Measurements from ENCODE around the gene SGMS1.

SGMS1 gene

DNA sequence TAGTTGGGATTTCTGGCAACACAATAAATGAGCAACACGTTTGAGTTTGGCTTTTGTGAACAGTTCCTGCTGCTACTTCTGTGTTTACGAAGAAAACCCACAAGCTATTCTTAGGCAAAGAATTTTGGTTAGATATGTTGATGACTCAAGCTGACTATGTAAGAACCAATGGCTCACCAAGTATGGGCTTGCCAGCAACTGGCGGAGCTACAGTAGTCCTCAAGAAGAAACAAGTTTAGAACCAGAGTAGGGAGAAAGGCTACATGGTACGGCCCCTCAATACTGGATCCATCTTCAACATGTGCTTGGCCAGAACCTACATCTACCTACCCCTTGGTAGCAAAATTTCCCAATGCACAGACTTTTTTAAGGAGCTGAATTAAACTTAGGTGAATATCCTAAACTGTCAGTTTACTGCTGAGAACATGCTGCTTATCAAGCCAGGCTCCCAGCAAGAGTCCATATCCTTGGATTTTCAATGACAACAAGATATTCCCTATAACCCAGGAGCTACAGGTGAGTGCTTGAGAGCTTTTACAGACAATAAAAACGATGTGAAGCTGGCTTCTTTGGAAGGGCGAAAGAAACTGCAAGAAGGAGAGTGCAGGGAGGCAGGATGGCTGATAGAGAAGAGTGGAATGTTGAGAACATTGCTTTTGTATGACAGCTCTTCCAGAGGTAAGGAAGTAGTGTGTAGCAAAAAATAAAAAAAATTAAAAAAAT lies 298.1 kb downstream of the SGMS1 start:
- Histone ChIP-seq H3K79me2 (ENCODE audit: insufficient read depth, low read depth) (no peaks in the 10 kb centered on the region), H3K4me1 (ENCODE audit: low read depth, poor library complexity, severe bottlenecking) (peaks cover 36% of the 10 kb centered on the region), H2AFZ (ENCODE audit: low read depth) (no peak overlapping the region), H3K27me3 (ENCODE audit: insufficient read depth, low read depth) (no peaks in the 10 kb centered on the region), H3K27ac (no peak overlapping the region), H3K4me2 (peak overlapping the region; percentile 37; the same call in 1 of the 2 replicates), H4K20me1 (ENCODE audit: insufficient read depth) (no peaks in the 10 kb centered on the region), H3K4me3 (IDR thresholded peaks at IDR 0.05; ENCODE audit: insufficient read depth, low read depth, low read length) (no peak overlapping the region), H3K9ac (no peak overlapping the region), H3K36me3 (ENCODE audit: insufficient read depth) (no peaks in the 10 kb centered on the region)
- TF ChIP-seq CTCF (conservative IDR thresholded peaks at IDR 0.05; ENCODE audit: low read depth, low read length): no peak

DNA sequence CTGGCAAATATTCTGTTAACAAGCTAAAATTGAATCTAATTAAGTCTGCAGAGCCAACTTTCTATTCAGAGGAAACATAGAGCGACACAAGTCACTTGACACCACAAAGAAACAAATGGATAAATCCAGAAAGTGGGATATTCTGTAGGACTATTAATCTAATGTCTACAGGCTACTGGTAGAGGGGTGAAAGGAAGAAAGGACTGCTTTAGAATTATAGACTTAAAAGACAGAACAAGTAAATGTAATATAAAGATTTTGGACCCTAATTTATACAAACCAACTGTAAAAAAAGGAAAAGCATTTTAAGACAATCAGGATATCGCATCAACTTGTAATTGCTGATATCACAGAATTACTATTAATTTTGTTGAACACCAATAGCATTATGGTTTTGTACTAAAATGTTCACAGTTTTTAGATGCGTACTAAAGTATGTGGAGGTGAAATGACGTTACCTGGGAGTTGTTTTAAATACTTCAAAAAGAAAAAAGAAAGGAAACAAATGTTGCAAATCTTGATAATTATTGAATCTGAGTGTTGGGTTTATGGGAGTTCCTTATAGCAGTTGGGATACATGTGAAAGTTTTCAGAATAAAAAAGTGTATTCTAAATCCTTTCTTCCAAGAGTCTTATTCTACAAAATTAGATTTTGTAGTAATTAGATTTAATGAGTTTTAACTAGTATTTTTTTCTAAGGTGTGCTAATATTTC lies 298.9 kb downstream of the SGMS1 start:
- H3K27me3 ChIP-seq (ENCODE audit: insufficient read depth, low read depth): no peaks in the 10 kb centered on the region
- no peaks in the 10 kb centered on the region for H3K36me3 ChIP-seq (ENCODE audit: insufficient read depth)
- no peak overlapping the region for H3K9ac ChIP-seq
- H3K4me1 ChIP-seq (ENCODE audit: low read depth, poor library complexity, severe bottlenecking): peaks cover 36% of the 10 kb centered on the region
- no peak for TF ChIP-seq CTCF (conservative IDR thresholded peaks at IDR 0.05; ENCODE audit: low read depth, low read length)
- H2AFZ ChIP-seq (ENCODE audit: low read depth): no peak overlapping the region
- no peak overlapping the region for H3K27ac ChIP-seq
- H3K4me2 ChIP-seq: peak overlapping the region; percentile 37; the same call in 1 of the 2 replicates
- no peak overlapping the region for H3K4me3 ChIP-seq (IDR thresholded peaks at IDR 0.05; ENCODE audit: insufficient read depth, low read depth, low read length)
- H4K20me1 ChIP-seq (ENCODE audit: insufficient read depth): no peaks in the 10 kb centered on the region
- H3K79me2 ChIP-seq (ENCODE audit: insufficient read depth, low read depth): no peaks in the 10 kb centered on the region

DNA sequence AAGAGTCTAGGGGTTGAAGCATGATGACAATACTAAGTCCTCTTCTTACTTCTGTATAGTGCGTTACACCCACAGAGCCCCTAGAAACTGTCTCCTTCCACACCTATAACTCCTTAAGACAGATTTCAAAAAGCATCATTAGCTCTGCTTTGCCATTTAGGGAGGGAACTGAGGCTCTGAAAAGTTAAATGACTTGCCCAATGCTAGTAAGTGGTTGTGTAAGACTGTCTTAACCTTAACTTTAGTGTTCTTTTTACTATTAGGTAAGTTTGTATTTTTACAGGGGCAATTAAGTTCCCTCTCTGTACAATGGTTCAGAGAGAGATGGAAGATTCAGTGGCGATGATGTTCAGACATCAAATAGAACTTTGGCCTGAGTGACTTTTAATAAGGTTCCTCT lies 299.7 kb downstream of the SGMS1 start:
- H3K9ac ChIP-seq: no peak overlapping the region
- H3K4me1 ChIP-seq (ENCODE audit: low read depth, poor library complexity, severe bottlenecking): peaks cover 28% of the 10 kb centered on the region
- no peaks in the 10 kb centered on the region for H4K20me1 ChIP-seq (ENCODE audit: insufficient read depth)
- no peak overlapping the region for H3K4me3 ChIP-seq (IDR thresholded peaks at IDR 0.05; ENCODE audit: insufficient read depth, low read depth, low read length)
- H3K27me3 ChIP-seq (ENCODE audit: insufficient read depth, low read depth): no peaks in the 10 kb centered on the region
- no peaks in the 10 kb centered on the region for H3K79me2 ChIP-seq (ENCODE audit: insufficient read depth, low read depth)
- TF ChIP-seq CTCF (conservative IDR thresholded peaks at IDR 0.05; ENCODE audit: low read depth, low read length): no peak
- no peak overlapping the region for H3K4me2 ChIP-seq
- no peaks in the 10 kb centered on the region for H3K36me3 ChIP-seq (ENCODE audit: insufficient read depth)
- no peak overlapping the region for H2AFZ ChIP-seq (ENCODE audit: low read depth)
- no peak overlapping the region for H3K27ac ChIP-seq

- TF ChIP-seq CTCF (conservative IDR thresholded peaks at IDR 0.05; ENCODE audit: low read depth, low read length): no peak
- no peak overlapping the region for H3K9ac ChIP-seq
- peaks cover 25% of the 10 kb centered on the region for H3K4me1 ChIP-seq (ENCODE audit: low read depth, poor library complexity, severe bottlenecking)
- H3K27ac ChIP-seq: no peak overlapping the region
- H3K4me2 ChIP-seq: no peak overlapping the region
- no peak overlapping the region for H2AFZ ChIP-seq (ENCODE audit: low read depth)
- no peak overlapping the region for H3K4me3 ChIP-seq (IDR thresholded peaks at IDR 0.05; ENCODE audit: insufficient read depth, low read depth, low read length)
- H4K20me1 ChIP-seq (ENCODE audit: insufficient read depth): no peaks in the 10 kb centered on the region
- H3K36me3 ChIP-seq (ENCODE audit: insufficient read depth): no peaks in the 10 kb centered on the region
- H3K79me2 ChIP-seq (ENCODE audit: insufficient read depth, low read depth): no peaks in the 10 kb centered on the region
- H3K27me3 ChIP-seq (ENCODE audit: insufficient read depth, low read depth): no peaks in the 10 kb centered on the region
Measured at GRCh38 chr10:50322077-50322476, 301.7 kb downstream of the SGMS1 start.

Data from KMS-11 (cell line).